ENCODE data around the gene HHAT.

HHAT gene

DNA sequence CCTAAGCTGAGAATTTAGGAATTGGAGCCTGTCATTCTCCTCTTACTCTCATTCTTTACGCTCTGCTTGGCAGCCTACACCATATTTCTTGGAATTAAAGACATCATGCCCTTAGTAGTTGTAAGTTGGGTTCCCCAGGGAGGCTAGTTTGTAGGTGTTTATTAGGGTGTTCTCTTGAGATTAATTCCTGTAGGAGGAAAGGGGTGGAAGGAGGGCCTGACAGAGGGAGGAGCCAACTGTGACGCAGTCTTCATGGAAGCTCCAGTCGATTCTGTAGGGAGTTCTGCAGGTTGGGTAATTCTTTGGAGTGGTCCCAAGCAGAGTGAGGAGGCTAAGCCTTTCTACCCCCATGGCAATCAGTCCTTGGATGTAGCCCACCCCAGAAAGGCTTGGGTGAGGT, 111.4 kb downstream of the HHAT start:
- no peak for DNase-seq (ENCODE audit: low spot score)

- no peak for DNase-seq (ENCODE audit: low spot score)
Measured at GRCh38 chr1:210441028-210441427, 112.3 kb downstream of the HHAT start.

- DNase-seq (ENCODE audit: low spot score), result no peak
Measured at GRCh38 chr1:210445485-210445884, 116.8 kb downstream of the HHAT start.

DNA sequence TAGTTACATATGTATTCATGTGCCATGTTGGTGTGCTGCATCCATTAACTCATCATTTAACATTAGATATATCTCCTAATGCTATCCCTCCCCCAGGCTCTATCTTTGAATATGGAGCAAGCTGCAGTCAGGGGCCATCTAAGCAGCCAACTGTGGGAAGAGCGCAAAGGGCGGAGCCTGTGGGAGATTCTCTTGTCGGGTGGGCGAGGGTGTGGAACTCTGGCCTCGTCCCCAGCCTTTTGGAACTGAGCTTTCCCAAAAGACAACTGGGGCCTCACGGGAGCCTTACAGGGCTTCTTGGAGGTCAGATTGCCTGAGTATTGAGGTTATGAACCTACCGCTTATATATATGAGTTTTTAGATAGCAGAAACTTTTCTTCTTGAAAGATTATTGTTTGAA, 117.2 kb downstream of the HHAT start:
- DNase-seq (ENCODE audit: low spot score), result no peak

DNA sequence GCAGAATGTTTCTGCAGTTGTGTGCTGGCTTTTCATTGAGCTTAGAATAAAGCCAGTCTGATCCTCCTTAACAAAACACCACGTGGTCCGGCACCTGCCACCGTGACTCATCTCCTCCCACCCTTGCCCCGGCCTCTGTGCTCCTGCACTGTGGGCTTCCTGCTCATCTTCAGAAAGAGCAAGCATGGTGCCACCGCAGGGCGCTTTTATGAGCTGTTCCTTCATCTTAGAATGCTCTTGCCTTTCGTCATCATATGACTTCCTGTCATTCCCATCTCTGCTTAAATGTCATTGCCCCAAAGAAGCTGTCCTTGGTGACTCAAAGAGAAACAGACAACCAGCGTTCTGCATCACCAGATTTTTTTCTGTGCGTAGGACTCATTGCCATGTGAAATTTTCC, 117.8 kb downstream of the HHAT start:
- no peak for DNase-seq (ENCODE audit: low spot score)

GRCh38 chr1:210447456-210448057, 118.9 kb downstream of the HHAT start:
- no peak for DNase-seq (ENCODE audit: low spot score)

DNA sequence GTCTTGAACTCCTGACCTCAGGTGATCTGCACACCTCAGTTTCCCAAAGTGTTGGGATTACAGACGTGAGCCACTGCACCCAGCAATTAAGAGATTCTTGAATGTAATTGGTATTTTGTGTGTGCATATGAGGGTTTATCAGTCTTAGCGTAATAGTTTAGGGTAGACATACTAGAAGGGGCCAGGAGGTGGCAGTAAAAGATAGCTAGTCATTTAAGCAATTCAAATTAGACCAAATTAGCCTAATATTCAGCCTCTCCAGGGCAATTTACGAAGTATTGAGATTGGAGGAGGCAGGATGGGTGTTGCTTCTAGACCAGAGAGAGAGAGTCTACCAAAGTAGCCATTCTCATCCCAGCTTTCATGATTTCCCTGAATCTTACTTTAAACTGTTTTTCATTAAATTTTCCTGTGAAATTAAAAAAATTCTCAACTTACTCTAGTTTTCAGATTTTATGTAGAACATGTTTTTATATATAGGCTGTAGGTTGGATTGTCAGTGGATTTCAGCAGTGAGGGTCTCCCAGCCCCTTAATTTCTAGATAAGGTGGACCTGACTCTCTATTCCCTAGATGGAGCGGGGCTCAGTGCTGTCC, 119.7 kb downstream of the HHAT start:
- DNase-seq (ENCODE audit: low spot score), result no peak

- no peak for DNase-seq (ENCODE audit: low spot score)
Measured at GRCh38 chr1:210455840-210456603, 127.3 kb downstream of the HHAT start.

- no peak for DNase-seq (ENCODE audit: low spot score)
Measured at GRCh38 chr1:210456731-210457255, 128.1 kb downstream of the HHAT start.

GRCh38 chr1:210457568-210457967, 128.9 kb downstream of the HHAT start:
- no peak for DNase-seq (ENCODE audit: low spot score)

- DNase-seq (ENCODE audit: low spot score), result no peak
Measured at GRCh38 chr1:210464519-210465039, 135.9 kb downstream of the HHAT start.

DNA sequence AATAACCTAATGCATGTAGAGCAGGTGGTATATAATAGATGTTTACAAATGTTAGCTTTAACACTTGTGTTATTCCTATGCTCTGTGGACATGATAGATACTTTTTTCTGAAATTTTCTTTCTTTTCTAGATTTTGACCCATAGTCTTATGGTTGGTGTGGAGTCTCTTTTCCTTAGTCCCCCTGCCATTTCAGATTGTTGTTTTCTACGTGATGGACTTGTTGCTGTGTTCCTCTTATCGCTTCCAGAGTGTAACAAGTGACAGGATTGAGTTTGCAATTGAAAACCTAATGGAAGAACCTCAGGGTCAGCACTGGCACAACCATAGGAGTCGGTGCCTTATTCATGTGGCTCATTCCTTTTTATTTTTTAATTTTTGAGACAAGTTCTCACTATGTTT, 136.4 kb downstream of the HHAT start:
- DNase-seq (ENCODE audit: low spot score), result no peak

DNA sequence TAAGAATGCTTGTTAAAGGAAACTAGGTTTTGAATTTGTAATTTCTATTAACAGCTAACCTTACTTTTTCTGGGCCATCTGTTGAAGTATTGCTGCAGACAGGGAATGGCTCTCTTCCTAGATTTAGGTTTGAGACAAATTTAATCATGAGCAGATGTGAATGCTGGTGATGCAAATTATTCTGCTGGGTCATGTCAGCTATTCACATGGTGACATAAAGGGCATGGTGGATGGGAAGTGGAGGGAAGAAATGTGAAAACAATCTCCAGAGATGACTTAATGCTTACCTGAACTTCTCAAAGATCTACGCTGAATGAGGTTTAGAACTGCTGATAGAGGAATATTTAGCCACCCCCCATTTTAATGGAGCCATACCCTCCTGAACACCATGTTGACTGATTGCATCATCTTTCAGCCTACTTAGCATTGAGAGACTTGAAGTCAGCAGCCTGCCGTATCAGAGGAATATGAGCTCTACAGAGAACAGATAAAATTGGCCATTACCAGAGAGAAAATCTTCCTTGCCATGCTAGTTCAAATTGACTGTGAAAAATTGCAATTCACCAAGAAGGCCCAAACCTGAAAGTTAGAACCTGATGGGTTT, 138.8 kb downstream of the HHAT start:
- no peak for DNase-seq (ENCODE audit: low spot score)

- no peak for DNase-seq (ENCODE audit: low spot score)
Measured at GRCh38 chr1:210469441-210469840, 140.7 kb downstream of the HHAT start.

DNA sequence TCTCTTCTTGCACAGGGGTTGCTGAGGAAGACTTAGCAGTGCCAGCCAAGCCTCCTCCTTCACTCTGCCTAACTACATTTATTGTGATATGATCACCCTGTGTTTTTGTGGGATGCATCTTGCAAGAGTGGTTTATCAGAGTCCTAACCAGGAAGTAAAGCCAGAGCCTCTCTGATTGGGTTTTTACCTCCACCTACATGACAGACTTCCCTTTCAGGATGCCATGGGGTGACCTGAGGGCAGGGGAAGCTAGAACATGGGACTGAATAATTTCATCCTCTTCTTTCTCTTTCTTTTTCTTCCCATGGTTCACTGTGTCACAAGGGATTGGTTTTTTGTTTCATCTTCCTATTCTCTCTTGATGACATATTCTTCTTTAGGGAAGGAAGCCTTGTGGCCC, 146.6 kb downstream of the HHAT start:
- DNase-seq (ENCODE audit: low spot score), result no peak

DNA sequence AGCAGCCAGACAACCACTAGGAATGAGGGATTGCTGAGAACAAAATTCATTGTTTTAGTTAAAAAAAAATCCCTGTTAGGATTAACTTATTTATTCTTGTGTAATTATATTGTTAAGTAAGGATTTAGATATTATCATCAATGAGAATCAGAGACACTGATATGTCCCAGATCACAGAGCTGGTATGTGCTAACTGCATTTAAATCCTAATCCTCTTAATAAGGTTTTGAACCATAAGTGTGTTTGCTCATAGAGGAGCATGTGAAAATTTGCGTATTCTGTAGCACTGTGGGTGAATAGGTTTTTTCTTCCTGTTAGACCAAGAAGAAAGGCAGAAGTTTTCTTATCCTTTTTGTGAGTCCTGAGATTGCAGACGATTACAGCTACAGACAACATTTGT, 147.1 kb downstream of the HHAT start:
- DNase-seq (ENCODE audit: low spot score), result no peak

- no peak for DNase-seq (ENCODE audit: low spot score)
Measured at GRCh38 chr1:210476730-210477129, 148.0 kb downstream of the HHAT start.

- DNase-seq (ENCODE audit: low spot score), result no peak
Measured at GRCh38 chr1:210477328-210477924, 148.7 kb downstream of the HHAT start.

- DNase-seq (ENCODE audit: low spot score), result no peak
Measured at GRCh38 chr1:210478820-210479219, 150.1 kb downstream of the HHAT start.

- DNase-seq (ENCODE audit: low spot score), result no peak
Measured at GRCh38 chr1:210482491-210482890, 153.8 kb downstream of the HHAT start.

GRCh38 chr1:210482945-210483617, 154.4 kb downstream of the HHAT start:
- no peak for DNase-seq (ENCODE audit: low spot score)

GRCh38 chr1:210483821-210484220, 155.1 kb downstream of the HHAT start:
- no peak for DNase-seq (ENCODE audit: low spot score)

All from HuH-7.5 (cell line).